GM10248 (cell line): ENCODE results near the gene COL4A3.
"Not testable (repeated sequence)": the region's sequence is repeated elsewhere in the genome, so short reads cannot be mapped to it uniquely, and the experiment has no call there.

Experiments used
- CTCF ChIA-PET: fragments of 300-600 bp; sonication (Branson Sonifier 250); formaldehyde crosslinking; extraction: SDS; loops from one replicate; lab custom pipeline; 2021; ENCODE audit warnings: antibody characterized with exemption; lab: Yijun Ruan, JAX
- POLR2A ChIA-PET: fragments of 350-650 bp; sonication (Branson Sonifier 250); formaldehyde crosslinking; extraction: SDS; loops from one replicate; lab custom pipeline; 2020; ENCODE audit warnings: antibody characterized with exemption; lab: Yijun Ruan, JAX
- DNase-seq: peaks from one replicate; pipeline ENCODE4 v3.0.0; 2012; ENCODE audit errors: extremely low spot score
- CTCF ChIP-seq: IDR thresholded peaks from 2 replicates; pipeline ENCODE4 v1.5.1; 2012; ENCODE audit warnings: mild to moderate bottlenecking, low read depth; ENCODE audit errors: extremely low read depth, missing control alignments, control extremely low read depth

Gene COL4A3

GRCh38 chr2:227163485-227163997, 883 bp upstream of the COL4A3 start:
- TF ChIP-seq CTCF = no peak
- ChIA-PET POLR2A (interaction anchor here (1.2 kb wide), 1 partner anchor 24 kb away, joined by 3 read pairs; no protein-coding TSS in a partner anchor), CTCF (no interaction called here)
- DNase-seq = peak; percentile 21

- ChIA-PET CTCF (interaction anchor here (1.6 kb wide), 1 partner anchor 74 kb away, joined by 7 read pairs; no protein-coding TSS in a partner anchor), POLR2A (interaction anchor here (1.2 kb wide), 1 partner anchor 23 kb away, joined by 3 read pairs; no protein-coding TSS in a partner anchor)
- DNase-seq = peak; percentile 31
- TF ChIP-seq CTCF = no peak
Measured at GRCh38 chr2:227164763-227165291, 403 bp downstream of the COL4A3 start.

GRCh38 chr2:227171779-227172178, 7.4 kb downstream of the COL4A3 start:
- POLR2A ChIA-PET, DNase-seq: not testable (repeated sequence)
- CTCF ChIA-PET = interaction anchor here (1.0 kb wide), 1 partner anchor 14 kb away, joined by 4 read pairs; no protein-coding TSS in a partner anchor

- ChIA-PET POLR2A (no interaction called here), CTCF (no interaction called here)
- no peak for TF ChIP-seq CTCF
- no peak for DNase-seq
Measured at GRCh38 chr2:227177592-227178336, 13.3 kb downstream of the COL4A3 start.

- ChIA-PET CTCF (no interaction called here), POLR2A (no interaction called here)
- DNase-seq = no peak
- TF ChIP-seq CTCF = no peak
Measured at GRCh38 chr2:227179988-227180685, 15.7 kb downstream of the COL4A3 start.

GRCh38 chr2:227180770-227181169, 16.3 kb downstream of the COL4A3 start:
- ChIA-PET CTCF (no interaction called here), POLR2A (no interaction called here)
- DNase-seq = no peak
- no peak for TF ChIP-seq CTCF

- CTCF ChIA-PET = interaction anchor here (1.5 to 2.0 kb wide), 3 partner anchors 24 to 55 kb away, joined by 3 to 5 read pairs (median 4); no protein-coding TSS in a partner anchor
- no peak for TF ChIP-seq CTCF
- POLR2A ChIA-PET = interaction anchor here (0.6 kb wide), 1 partner anchor 121 kb away, joined by 3 read pairs; no protein-coding TSS in a partner anchor
- no peak for DNase-seq
Measured at GRCh38 chr2:227182765-227183164, 18.3 kb downstream of the COL4A3 start.
